HuH-7 (cell line): Measurements from ENCODE around the gene CRYGB.
"Not testable (repeated sequence)": the region's sequence is repeated elsewhere in the genome, so short reads cannot be mapped to it uniquely, and the experiment has no call there.

Source experiments
- DNase-seq: peaks from one replicate; pipeline ENCODE4 v3.0.0; 2011; ENCODE audit warnings: low spot score

The CRYGB gene

GRCh38 chr2:208112969-208113368, 33.0 kb downstream of the CRYGB start:
- no peak for DNase-seq

DNA sequence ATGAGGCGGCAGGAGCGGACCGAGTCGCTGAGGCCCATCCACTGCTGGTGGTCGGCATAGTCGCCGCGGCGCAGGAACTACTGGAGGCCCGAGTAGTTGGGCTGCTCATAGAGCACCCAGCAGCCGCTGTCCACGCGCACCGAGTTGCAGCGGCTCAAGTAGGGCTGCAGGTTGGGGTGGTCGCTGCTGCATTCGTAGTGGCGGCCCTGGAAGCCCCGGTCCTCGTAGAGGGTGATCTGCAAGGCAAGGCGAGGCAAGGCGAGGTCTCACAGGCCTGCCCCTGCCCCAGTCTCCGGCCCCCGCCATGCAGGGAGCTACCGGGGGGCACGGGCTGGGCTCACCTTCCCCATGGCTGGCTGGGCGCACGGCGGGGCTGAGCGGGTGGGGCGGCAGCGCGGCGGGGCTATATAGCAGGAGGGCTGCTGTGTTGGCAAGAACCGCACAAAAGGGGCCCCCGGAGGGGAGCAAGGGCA, 33.6 kb downstream of the CRYGB start:
- DNase-seq = not testable (repeated sequence)

GRCh38 chr2:208103616-208104015, 42.3 kb downstream of the CRYGB start:
- no peak for DNase-seq

DNA sequence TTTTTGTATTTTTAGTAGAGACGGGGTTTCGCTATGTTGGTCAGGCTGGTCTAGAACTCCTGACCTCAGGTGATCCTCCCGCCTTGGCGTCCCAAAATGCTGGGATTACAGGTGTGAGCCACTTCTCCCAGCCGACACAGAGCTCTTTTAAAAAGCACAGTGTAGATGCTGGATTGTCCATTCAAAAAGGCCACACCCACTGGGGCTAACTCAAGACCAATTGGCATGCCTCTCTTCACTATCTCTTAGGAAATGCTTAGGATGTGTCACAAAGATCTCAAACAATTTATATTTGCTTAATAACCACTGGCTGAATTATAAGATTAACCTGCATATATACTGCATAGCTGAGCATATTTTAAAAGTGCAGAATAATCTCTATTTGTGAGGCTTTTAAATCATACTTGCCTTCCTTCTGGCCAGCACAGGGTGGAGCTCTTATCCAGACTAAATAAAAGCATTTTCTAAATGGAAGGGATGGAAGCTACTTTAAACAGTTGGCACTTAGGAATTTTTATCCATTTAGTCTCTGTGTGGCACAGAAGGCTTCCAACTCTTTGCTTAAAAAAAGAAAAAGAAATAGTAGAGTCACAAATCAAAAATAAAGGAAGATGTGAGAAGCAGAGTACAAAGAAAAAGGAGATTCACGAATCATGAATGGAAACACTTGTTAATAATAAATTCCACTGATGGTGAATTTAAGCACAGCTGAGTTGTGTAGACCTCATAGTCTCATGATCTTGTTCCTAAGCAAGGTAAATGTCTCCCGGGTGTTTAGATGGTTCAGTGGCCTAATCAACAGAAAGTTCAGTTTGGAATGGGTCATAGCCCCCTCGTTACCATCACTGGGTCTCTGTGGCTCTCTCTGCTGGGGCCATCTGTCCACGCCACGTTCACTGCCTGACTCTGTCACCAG, 44.0 kb downstream of the CRYGB start:
- DNase-seq = peak; percentile 57

DNA sequence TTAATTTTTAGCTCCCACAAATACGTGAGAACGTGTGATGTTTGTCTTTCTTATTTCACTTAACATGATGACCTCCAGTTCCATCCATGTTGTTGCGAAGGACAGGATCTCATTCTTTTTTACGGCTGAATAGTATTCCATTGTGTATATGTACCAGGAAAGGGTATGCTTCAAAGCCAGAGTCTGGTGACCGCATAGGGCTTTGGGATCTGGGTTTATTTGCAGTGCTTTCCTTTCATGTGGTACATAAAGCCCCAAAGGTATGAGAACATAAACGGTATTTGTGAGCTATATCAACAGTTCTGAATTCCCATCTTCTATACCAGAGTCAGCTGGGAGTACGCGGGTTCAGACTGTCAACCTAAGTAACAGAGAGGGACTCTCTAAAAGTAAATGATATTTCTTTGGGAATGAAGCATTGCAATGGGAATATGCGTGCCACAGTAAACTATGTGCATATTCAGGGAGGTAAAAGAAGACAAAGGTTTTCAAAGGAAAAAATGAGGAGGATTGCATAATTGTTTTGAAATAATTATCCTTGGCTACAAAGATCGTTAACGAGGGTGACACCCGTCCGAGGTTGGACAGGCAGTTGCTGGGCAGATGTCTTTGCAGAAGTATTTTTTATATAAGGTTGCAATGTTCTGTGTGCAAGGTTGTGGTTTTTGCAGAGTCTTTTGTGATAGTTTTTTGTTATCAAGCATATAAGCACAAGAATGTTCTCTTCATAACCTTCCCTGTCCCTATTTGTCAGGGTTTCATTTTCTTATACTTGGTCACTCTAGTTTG, 46.1 kb downstream of the CRYGB start:
- DNase-seq = no peak

- DNase-seq = not testable (repeated sequence)
These were observed 47.3 kb downstream of the CRYGB start for GRCh38 chr2:208098701-208099100.

DNA sequence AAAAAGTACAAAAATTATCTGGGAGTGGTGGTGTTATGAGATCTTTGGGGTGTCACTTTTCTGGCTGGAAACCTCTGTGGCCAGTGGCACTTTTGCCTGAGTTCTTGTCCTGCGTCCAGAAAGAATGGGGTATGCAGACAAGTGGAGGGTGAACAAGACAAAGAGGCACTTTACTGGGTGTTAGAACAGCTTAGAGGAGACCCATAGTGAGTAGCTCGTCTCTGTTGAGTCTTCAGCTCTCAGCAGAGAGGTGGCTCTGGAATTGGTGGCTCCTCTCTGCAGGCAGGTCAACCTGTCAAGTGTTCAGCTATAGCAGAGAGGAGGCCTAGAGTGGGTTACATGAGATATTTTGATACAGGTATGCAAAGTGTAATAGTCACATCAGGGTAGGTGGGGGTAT, 47.7 kb downstream of the CRYGB start:
- no peak for DNase-seq

DNA sequence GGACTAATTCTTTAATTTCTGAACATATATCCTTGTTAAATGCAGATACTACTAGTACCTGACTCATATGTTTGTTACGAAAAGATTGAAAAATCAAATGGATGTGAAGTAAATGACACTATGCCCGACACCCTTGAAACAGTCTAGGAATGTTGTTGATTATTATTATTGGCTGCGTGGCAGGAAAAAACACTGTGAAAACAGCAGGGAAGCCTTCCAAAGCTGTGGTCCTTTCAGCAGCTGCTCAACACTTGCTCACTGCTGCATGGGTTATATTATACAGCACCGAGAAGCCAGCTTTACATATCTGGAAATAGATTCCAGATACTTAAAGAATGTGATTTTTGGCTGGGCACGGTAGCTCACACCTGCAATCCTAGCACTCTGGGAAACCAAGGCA, 48.2 kb downstream of the CRYGB start:
- DNase-seq = no peak

DNA sequence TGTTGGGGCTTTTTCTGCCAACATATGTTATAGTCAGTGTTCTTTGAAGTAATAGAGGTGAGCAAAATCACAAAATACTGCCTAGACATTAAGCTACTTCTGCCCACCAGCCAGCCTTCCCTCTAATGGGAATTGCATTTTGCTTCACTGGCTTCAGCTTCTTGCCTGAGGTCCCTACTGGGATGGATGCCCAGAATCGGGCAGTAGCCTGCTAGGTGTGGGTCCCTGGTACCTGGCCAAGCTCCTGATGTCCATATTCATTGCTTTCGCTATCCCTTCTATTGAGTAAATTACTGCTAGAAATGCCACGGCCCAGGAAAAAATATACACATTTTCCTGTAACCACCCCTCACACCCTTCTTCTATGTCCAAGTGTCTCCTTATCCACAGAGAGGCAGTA, 48.6 kb downstream of the CRYGB start:
- no peak for DNase-seq

DNA sequence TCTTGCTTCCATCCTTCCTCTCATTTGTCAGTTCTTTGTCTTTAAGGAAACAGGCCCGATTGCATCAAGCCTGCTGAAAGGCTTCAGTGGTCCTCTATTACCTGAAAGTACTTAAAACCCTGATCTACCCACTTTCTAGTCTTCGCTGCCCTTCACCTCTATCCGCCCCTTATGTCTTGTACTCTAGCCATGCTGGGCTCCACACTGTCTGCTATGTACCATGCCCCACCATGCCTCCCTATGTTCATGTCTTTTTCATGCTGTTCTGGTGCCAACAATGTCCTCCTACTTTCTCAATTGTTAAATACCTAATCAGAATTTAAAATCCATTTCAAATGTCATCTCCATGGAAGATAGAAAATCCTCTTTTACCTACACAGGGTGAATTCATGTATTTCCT, 49.9 kb downstream of the CRYGB start:
- DNase-seq = no peak

- DNase-seq = no peak
These were observed 52.8 kb downstream of the CRYGB start for GRCh38 chr2:208093128-208093527.
